Neural cell (in vitro differentiated cells): ENCODE measurements around the gene DMRT2. TPM values are rescaled to one million over a fixed set of nuclear protein-coding genes. Genes with fewer than 3 reads are reported as not detected.

ENCODE experiments used
- H2AFZ ChIP-seq: fragments of 200-600, 300-800 bp; sonication (generic), shearing (Covaris generic); 2 replicates; pipeline ENCODE4 v1.6.0; 2014; ENCODE audit warnings: low read depth, mild to moderate bottlenecking, antibody characterized with exemption, low read length, moderate library complexity
- H3F3A ChIP-seq: fragments of 200-600 bp; shearing (Covaris generic); 2 replicates; pipeline ENCODE4 v1.6.1; 2016; ENCODE audit warnings: mild to moderate bottlenecking, moderate library complexity, mixed read lengths, antibody characterized with exemption, low read length; ENCODE audit not compliant: insufficient read depth, poor library complexity, severe bottlenecking
- H3K27ac ChIP-seq: fragments of 200-600, 300-800 bp; sonication (generic), shearing (Covaris generic); 2 replicates; pipeline ENCODE4 v1.5.1; 2014; ENCODE audit warnings: mild to moderate bottlenecking, low read length, moderate library complexity
- H3K27me3 ChIP-seq: fragments of 300-800, 200-600 bp; sonication (generic), shearing (Covaris generic); 2 replicates; pipeline ENCODE4 v1.6.0; 2014; ENCODE audit warnings: mild to moderate bottlenecking, low read depth, low read length, moderate library complexity; ENCODE audit not compliant: insufficient read depth
- H3K36me3 ChIP-seq: fragments of 300-800, 200-600 bp; sonication (generic), shearing (Covaris generic); 2 replicates; pipeline ENCODE4 v1.5.1; 2014; ENCODE audit warnings: mild to moderate bottlenecking, antibody characterized with exemption, low read length, moderate library complexity; ENCODE audit not compliant: insufficient read depth
- H3K4me2 ChIP-seq: fragments of 300-800, 200-600 bp; sonication (generic), shearing (Covaris generic); 2 replicates; pipeline ENCODE4 v1.6.0; 2014; ENCODE audit warnings: mild to moderate bottlenecking, low read length
- H3K4me3 ChIP-seq: fragments of 300-800, 200-600 bp; sonication (generic), shearing (Covaris generic); 2 replicates; pipeline ENCODE4 v1.5.1; 2014; ENCODE audit warnings: mild to moderate bottlenecking, low read length, moderate library complexity
- H3K79me2 ChIP-seq: fragments of 200-600 bp; shearing (Covaris generic); replicated peaks from 2 replicates; pipeline ENCODE4 v1.6.0; 2014; ENCODE audit warnings: mild to moderate bottlenecking, low read length, moderate library complexity; ENCODE audit not compliant: insufficient read depth
- H3K9ac ChIP-seq: fragments of 300-800, 200-600 bp; sonication (generic), shearing (Covaris generic); 2 replicates; pipeline ENCODE4 v1.6.1; 2016; ENCODE audit warnings: mild to moderate bottlenecking, low read length, mixed read lengths
- H3K9me2 ChIP-seq: fragments of 200-600 bp; shearing (Covaris generic); 2 replicates; pipeline ENCODE4 v1.6.1; 2016; ENCODE audit warnings: mild to moderate bottlenecking, low read length, mixed read lengths; ENCODE audit not compliant: insufficient read depth
- H3K9me3 ChIP-seq: fragments of 200-600, 300-800 bp; sonication (generic), shearing (Covaris generic); 2 replicates; pipeline ENCODE4 v1.6.1; 2016; ENCODE audit warnings: mild to moderate bottlenecking, mixed run types, low read length, moderate library complexity, mixed read lengths
- H4K20me1 ChIP-seq: fragments of 200-600 bp; shearing (Covaris generic); 2 replicates; pipeline ENCODE4 v1.6.1; 2016; ENCODE audit warnings: mild to moderate bottlenecking, mixed run types; ENCODE audit not compliant: insufficient read depth
- CTCF ChIP-seq: fragments of 450-650 bp; IDR thresholded peaks from 2 replicates; pipeline ENCODE4 v1.5.1; 2014; ENCODE audit warnings: antibody characterized with exemption, mild to moderate bottlenecking, moderate library complexity; ENCODE audit not compliant: poor library complexity, severe bottlenecking
- EP300 ChIP-seq: fragments of 450-650 bp; conservative IDR thresholded peaks from 2 replicates; pipeline ENCODE4 v1.6.1; 2014; ENCODE audit warnings: antibody characterized with exemption, mild to moderate bottlenecking, moderate library complexity; ENCODE audit not compliant: poor library complexity, severe bottlenecking
- EZH2 ChIP-seq: fragments of 200-600, 300-800 bp; shearing (Covaris generic), sonication (generic); IDR thresholded peaks from 2 replicates; pipeline ENCODE4 v1.6.1; 2014; ENCODE audit warnings: antibody characterized with exemption, low read length, borderline replicate concordance, mild to moderate bottlenecking; ENCODE audit not compliant: insufficient read depth, poor library complexity, severe bottlenecking
- MXI1 ChIP-seq: fragments of 450-650 bp; conservative IDR thresholded peaks from 2 replicates; pipeline ENCODE4 v1.6.1; 2014; ENCODE audit warnings: antibody characterized with exemption, mild to moderate bottlenecking; ENCODE audit not compliant: poor library complexity, severe bottlenecking
- POLR2AphosphoS5 ChIP-seq: IDR thresholded peaks from 2 replicates; pipeline ENCODE4 v1.6.1; 2012
- RAD21 ChIP-seq: fragments of 450-650 bp; conservative IDR thresholded peaks from 2 replicates; pipeline ENCODE4 v1.6.1; 2014; ENCODE audit warnings: antibody characterized with exemption, mild to moderate bottlenecking, moderate library complexity
- REST ChIP-seq: IDR thresholded peaks from 2 replicates; pipeline ENCODE4 v1.6.1; 2012; ENCODE audit warnings: borderline replicate concordance
- SMC3 ChIP-seq: fragments of 450-650 bp; conservative IDR thresholded peaks from 2 replicates; pipeline ENCODE4 v1.6.1; 2014; ENCODE audit warnings: antibody characterized with exemption, mild to moderate bottlenecking, moderate library complexity; ENCODE audit not compliant: poor library complexity
- TAF1 ChIP-seq: IDR thresholded peaks from 2 replicates; pipeline ENCODE4 v1.6.1; 2012; ENCODE audit warnings: low read depth
- polyA plus RNA-seq: library from polyadenylated mRNA; depleted of rRNA; stranded (reverse); fragments of >200 nt; gene quantifications from 2 replicates; pipeline ENCODE4 v1.2.3, GENCODE V29; 2014

The DMRT2 gene
- polyA plus RNA-seq, 1 donor from 2014 or later = 0.20 TPM

- no peak for TF ChIP-seq TAF1
- no peak for TF ChIP-seq EP300
- TF ChIP-seq EZH2 = no peak
- TF ChIP-seq MXI1 = no peak
- no peak for TF ChIP-seq POLR2AphosphoS5
- TF ChIP-seq CTCF = no peak
- no peaks in the 10 kb centered on the region for H3K36me3 ChIP-seq
- peaks cover 52% of the 10 kb centered on the region for H3K27me3 ChIP-seq
- no peaks in the 10 kb centered on the region for H3F3A ChIP-seq
- H3K4me3 ChIP-seq = no peak overlapping the region
- no peak overlapping the region for H2AFZ ChIP-seq
- peaks cover 5% of the 10 kb centered on the region for H3K9me3 ChIP-seq
- H3K9me2 ChIP-seq = no peaks in the 10 kb centered on the region
- H3K4me2 ChIP-seq = no peak overlapping the region
- H4K20me1 ChIP-seq = no peaks in the 10 kb centered on the region
- H3K27ac ChIP-seq = no peak overlapping the region
- H3K9ac ChIP-seq = no peak overlapping the region
- no peaks in the 10 kb centered on the region for H3K79me2 ChIP-seq
Measured at GRCh38 chr9:1053282-1053621, 3.1 kb downstream of the DMRT2 start.

GRCh38 chr9:1053986-1054425 lies 3.8 kb downstream of the DMRT2 start:
- H4K20me1 ChIP-seq = no peaks in the 10 kb centered on the region
- H3K9me2 ChIP-seq = no peaks in the 10 kb centered on the region
- no peak overlapping the region for H3K9ac ChIP-seq
- no peak overlapping the region for H3K4me2 ChIP-seq
- H3K27ac ChIP-seq = no peak overlapping the region
- H3K4me3 ChIP-seq = no peak overlapping the region
- peaks cover under 1% of the 10 kb centered on the region for H3K9me3 ChIP-seq
- H3K27me3 ChIP-seq = peaks cover 44% of the 10 kb centered on the region
- no peaks in the 10 kb centered on the region for H3K79me2 ChIP-seq
- no peak for TF ChIP-seq EZH2
- no peak for TF ChIP-seq CTCF
- no peak for TF ChIP-seq EP300
- H2AFZ ChIP-seq = no peak overlapping the region
- H3K36me3 ChIP-seq = no peaks in the 10 kb centered on the region
- no peaks in the 10 kb centered on the region for H3F3A ChIP-seq

- no peak for TF ChIP-seq REST
- no peak for TF ChIP-seq TAF1
- no peak for TF ChIP-seq EZH2
- TF ChIP-seq RAD21 = no peak
- TF ChIP-seq MXI1 = no peak
- no peak for TF ChIP-seq CTCF
- TF ChIP-seq EP300 = no peak
- TF ChIP-seq SMC3 = no peak
- TF ChIP-seq POLR2AphosphoS5 = no peak
Measured at GRCh38 chr9:1055166-1055565, 5.0 kb downstream of the DMRT2 start.

More at GRCh38 chr9:1055166-1055565, 5.0 kb downstream of the DMRT2 start:
- no peaks in the 10 kb centered on the region for H3K9me3 ChIP-seq
- H3K79me2 ChIP-seq = no peaks in the 10 kb centered on the region
- no peaks in the 10 kb centered on the region for H3K9me2 ChIP-seq
- no peak overlapping the region for H3K9ac ChIP-seq
- H3K4me2 ChIP-seq = no peak overlapping the region
- H3K27ac ChIP-seq = no peak overlapping the region
- no peak overlapping the region for H2AFZ ChIP-seq
- H3K27me3 ChIP-seq = peaks cover 34% of the 10 kb centered on the region
- no peak overlapping the region for H3K4me3 ChIP-seq
- no peaks in the 10 kb centered on the region for H3F3A ChIP-seq
- H3K36me3 ChIP-seq = no peaks in the 10 kb centered on the region
- no peaks in the 10 kb centered on the region for H4K20me1 ChIP-seq
